Mammary epithelial cell (primary cell): ENCODE measurements around the gene JPH4.

ENCODE experiments used
- EZH2 ChIP-seq: IDR thresholded peaks from 2 replicates; pipeline ENCODE4 v1.6.1; 2012; ENCODE audit warnings: low read length, inconsistent platforms, borderline replicate concordance
- TF ChIP-seq, protein P1 (sequence below), 2 donors: IDR thresholded peaks in 1 of 2; conservative IDR thresholded peaks in 1 of 2; 2 replicates each; pipeline ENCODE4 v1.5.1; 2011 to 2012; ENCODE audit warnings: inconsistent platforms in 2 of 2, low read length in 2 of 2, mild to moderate bottlenecking in 2 of 2, control low read depth in 1 of 2, low read depth in 1 of 2; ENCODE audit not compliant: insufficient read depth in 1 of 2; ENCODE audit errors: extremely low read depth in 1 of 2

DNA sequence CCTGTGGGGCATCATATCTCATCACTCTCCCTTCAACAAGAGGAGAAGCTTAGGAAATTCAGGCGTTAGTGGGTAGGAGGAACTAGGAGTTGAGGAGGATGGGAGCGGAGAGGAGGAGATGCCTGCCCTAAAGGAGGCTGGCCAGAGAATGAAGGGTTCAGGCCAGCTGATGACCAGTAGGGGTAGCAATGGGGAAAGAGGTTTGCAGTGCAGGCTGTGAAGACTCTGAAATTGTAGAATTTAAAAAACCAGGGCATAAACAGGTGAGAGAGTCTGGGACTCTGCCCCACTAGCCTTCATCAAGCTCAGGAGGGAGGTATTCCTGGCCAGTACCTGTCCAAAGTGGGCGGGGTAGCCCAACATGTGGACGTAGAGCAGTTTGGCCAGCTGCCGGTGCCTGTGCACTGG is 11.8 kb downstream of the JPH4 start:
- TF ChIP-seq, protein P1, sequence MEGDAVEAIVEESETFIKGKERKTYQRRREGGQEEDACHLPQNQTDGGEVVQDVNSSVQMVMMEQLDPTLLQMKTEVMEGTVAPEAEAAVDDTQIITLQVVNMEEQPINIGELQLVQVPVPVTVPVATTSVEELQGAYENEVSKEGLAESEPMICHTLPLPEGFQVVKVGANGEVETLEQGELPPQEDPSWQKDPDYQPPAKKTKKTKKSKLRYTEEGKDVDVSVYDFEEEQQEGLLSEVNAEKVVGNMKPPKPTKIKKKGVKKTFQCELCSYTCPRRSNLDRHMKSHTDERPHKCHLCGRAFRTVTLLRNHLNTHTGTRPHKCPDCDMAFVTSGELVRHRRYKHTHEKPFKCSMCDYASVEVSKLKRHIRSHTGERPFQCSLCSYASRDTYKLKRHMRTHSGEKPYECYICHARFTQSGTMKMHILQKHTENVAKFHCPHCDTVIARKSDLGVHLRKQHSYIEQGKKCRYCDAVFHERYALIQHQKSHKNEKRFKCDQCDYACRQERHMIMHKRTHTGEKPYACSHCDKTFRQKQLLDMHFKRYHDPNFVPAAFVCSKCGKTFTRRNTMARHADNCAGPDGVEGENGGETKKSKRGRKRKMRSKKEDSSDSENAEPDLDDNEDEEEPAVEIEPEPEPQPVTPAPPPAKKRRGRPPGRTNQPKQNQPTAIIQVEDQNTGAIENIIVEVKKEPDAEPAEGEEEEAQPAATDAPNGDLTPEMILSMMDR (conservative IDR thresholded peaks at IDR 0.05 in 1 of 2, IDR thresholded peaks at IDR 0.05 in 1 of 2; ENCODE audit: extremely low read depth in 1 of 2, insufficient read depth in 1 of 2, low read depth in 1 of 2, low read length in 2 of 2) = peak in 1 of 2 donors; percentile 16
- TF ChIP-seq EZH2 = no peak
